ENCODE results near the gene ARHGAP26. TPM values are rescaled to one million over a fixed set of nuclear protein-coding genes. Genes with fewer than 3 reads are reported as not detected.

ARHGAP26 gene
- total RNA-seq, 1 experiment from 2014 or later = 5.5 TPM

- DNase-seq (ENCODE audit: low read depth) = peak; percentile 57
These were observed 78.0 kb downstream of the ARHGAP26 start for GRCh38 chr5:142847898-142848790.

GRCh38 chr5:142849466-142849865 is 79.3 kb downstream of the ARHGAP26 start:
- DNase-seq (ENCODE audit: low read depth) = no peak

GRCh38 chr5:142849880-142850279 is 79.7 kb downstream of the ARHGAP26 start:
- no peak for DNase-seq (ENCODE audit: low read depth)

- DNase-seq (ENCODE audit: low read depth) = no peak
These were observed 81.6 kb downstream of the ARHGAP26 start for GRCh38 chr5:142851731-142852130.

- no peak for DNase-seq (ENCODE audit: low read depth)
These were observed 82.4 kb downstream of the ARHGAP26 start for GRCh38 chr5:142852416-142853198.

GRCh38 chr5:142853682-142854081 is 83.5 kb downstream of the ARHGAP26 start:
- no peak for DNase-seq (ENCODE audit: low read depth)

- no peak for DNase-seq (ENCODE audit: low read depth)
These were observed 86.1 kb downstream of the ARHGAP26 start for GRCh38 chr5:142856269-142856782.

- DNase-seq (ENCODE audit: low read depth) = peak; percentile 28
These were observed 87.2 kb downstream of the ARHGAP26 start for GRCh38 chr5:142857405-142857804.

- DNase-seq (ENCODE audit: low read depth) = no peak
These were observed 88.9 kb downstream of the ARHGAP26 start for GRCh38 chr5:142859037-142859436.

- DNase-seq (ENCODE audit: low read depth) = no peak
These were observed 90.1 kb downstream of the ARHGAP26 start for GRCh38 chr5:142860270-142860669.

- DNase-seq (ENCODE audit: low read depth) = no peak
These were observed 90.8 kb downstream of the ARHGAP26 start for GRCh38 chr5:142861011-142861410.

GRCh38 chr5:142862594-142862993 is 92.4 kb downstream of the ARHGAP26 start:
- no peak for DNase-seq (ENCODE audit: low read depth)

- no peak for DNase-seq (ENCODE audit: low read depth)
These were observed 93.7 kb downstream of the ARHGAP26 start for GRCh38 chr5:142863856-142864255.

- DNase-seq (ENCODE audit: low read depth) = no peak
These were observed 94.4 kb downstream of the ARHGAP26 start for GRCh38 chr5:142864290-142865260.

- no peak for DNase-seq (ENCODE audit: low read depth)
These were observed 95.5 kb downstream of the ARHGAP26 start for GRCh38 chr5:142865631-142866030.

- DNase-seq (ENCODE audit: low read depth) = peak; percentile 76
These were observed 96.5 kb downstream of the ARHGAP26 start for GRCh38 chr5:142866563-142867275.

- DNase-seq (ENCODE audit: low read depth) = no peak
These were observed 99.7 kb downstream of the ARHGAP26 start for GRCh38 chr5:142869886-142870285.

- no peak for DNase-seq (ENCODE audit: low read depth)
These were observed 100.6 kb downstream of the ARHGAP26 start for GRCh38 chr5:142870532-142871362.

- no peak for DNase-seq (ENCODE audit: low read depth)
These were observed 101.4 kb downstream of the ARHGAP26 start for GRCh38 chr5:142871363-142872193.
